GM18909 (cell line): ENCODE data around the gene SH3PXD2A.

Experiments
- ATAC-seq: cut with Tn5 transposase; IDR thresholded peaks from one replicate; pipeline ENCODE4 v1.9.1; 2021; ENCODE audit warnings: mild to moderate bottlenecking; ENCODE audit not compliant: unreplicated experiment, poor library complexity

SH3PXD2A gene

DNA sequence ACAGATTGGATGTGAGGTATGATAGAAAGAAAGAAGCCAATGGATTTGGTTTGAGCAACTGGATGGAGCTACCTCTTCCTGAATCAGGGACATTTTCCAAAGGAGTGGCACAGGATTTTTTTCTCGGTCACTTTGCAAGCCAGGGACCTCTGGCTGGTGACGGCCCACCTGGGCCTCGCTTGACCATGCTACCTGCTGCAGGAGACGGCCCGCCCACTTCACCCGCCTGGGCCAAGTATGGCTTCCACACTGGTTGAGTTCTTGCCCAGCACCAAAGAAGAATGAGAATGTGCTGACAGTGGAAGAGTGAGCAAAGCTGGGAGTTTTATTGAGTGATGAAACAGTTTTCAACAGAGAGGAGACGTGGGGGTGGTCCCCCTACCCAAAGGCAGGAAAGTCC is 24.5 kb upstream of the SH3PXD2A start:
- ATAC-seq: no peak

DNA sequence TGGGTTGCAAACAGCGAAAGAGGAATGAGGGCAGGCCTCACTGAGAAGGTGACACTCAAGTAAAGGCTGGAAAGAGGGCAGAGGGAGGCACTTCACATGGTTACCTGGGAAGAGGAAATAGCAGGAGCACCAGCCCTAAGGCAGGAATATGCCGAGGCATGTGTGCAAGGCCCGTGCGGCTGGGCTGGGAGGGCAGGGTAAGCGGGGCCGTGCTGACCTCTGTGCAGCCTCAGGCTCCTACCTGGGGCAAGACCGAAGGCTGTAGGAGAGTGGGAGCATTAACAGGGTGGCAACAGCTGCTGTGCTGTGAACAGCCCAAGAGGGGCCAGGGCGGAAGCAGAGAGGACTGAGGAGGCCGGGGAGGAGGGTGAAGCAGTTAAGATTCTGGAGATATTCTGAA is 24.0 kb upstream of the SH3PXD2A start:
- no peak for ATAC-seq

GRCh38 chr10:103877861-103878260 is 22.5 kb upstream of the SH3PXD2A start:
- ATAC-seq: no peak

- ATAC-seq: no peak
These were observed 20.8 kb upstream of the SH3PXD2A start for GRCh38 chr10:103876155-103876554.

GRCh38 chr10:103874730-103875129 is 19.4 kb upstream of the SH3PXD2A start:
- no peak for ATAC-seq

DNA sequence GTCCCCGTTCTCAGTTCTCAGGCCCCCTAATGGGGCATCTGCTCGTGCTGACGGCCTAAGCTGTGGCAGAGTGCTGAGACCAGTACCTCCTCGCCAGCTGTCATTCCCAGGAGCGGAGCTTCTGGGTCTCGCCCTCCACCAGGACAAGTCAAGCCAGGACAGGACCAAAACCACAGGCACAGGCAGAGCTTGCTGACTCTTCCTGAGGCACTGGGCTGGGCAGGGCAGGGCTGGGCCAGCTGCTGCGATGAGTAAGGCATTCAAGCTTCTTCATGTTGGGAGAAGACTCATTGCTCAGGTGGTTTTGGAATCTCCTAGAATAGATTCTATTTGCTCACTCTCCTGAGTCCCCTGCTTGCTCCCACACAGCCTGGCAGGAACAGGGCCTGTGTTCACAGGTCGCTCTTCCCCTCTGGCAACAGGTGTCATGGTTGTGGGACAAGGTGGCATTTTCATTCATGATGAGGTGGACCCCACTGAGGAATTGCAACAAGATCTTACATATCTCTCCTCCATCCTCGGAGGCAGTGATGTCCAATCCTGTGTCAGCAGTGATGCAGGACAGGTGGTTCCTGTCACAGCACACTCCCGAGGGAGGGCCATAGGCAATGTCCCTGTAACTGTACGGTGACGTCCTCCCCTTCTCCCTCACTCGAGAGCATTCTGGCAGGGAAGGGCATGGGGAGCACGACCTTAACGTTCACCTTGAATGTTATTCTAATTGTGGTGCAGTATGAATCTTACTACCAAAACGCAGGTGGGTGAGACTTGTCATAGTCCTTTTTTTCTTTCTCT is 17.0 kb upstream of the SH3PXD2A start:
- ATAC-seq: no peak

- ATAC-seq: no peak
These were observed 15.6 kb upstream of the SH3PXD2A start for GRCh38 chr10:103871006-103871405.

DNA sequence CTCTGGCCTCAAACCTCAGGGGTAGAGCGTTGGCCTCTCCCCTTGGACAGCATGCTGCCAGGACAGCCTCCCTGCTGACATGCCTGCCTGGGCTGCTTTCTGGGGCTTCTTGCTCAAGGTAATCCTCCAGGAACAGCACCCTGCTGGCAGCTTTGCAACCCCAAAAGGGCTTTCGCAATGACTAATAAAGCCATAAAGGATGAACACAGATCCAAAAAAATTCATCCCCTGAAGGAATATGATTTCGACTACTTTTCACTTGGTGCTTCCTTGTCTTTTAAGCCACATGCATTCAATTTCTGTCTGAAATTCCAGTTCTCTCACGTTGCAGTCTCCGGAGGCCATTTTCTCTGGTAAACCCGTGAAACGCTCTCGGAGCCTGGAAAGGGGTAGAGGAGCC is 15.1 kb upstream of the SH3PXD2A start:
- ATAC-seq: no peak

DNA sequence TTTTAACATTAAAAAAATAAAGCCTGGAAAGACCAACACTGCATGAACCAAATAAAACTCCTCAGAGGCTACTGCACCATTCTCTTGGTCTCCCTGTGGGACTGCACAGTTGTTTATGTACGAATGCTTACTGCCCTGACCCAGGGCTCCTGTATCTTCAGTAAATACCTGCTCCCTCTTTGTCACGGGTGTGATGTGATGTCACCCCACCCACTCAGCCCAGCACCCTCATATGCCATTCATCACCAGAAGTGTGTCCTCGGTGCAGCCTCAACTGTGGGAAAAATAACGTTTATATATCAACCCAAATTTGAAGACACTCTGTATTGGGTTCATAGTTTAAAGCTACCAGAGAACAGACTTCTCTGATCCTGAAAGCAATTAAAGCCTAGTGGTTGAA is 14.0 kb upstream of the SH3PXD2A start:
- ATAC-seq: no peak

GRCh38 chr10:103868200-103868599 is 12.8 kb upstream of the SH3PXD2A start:
- no peak for ATAC-seq

DNA sequence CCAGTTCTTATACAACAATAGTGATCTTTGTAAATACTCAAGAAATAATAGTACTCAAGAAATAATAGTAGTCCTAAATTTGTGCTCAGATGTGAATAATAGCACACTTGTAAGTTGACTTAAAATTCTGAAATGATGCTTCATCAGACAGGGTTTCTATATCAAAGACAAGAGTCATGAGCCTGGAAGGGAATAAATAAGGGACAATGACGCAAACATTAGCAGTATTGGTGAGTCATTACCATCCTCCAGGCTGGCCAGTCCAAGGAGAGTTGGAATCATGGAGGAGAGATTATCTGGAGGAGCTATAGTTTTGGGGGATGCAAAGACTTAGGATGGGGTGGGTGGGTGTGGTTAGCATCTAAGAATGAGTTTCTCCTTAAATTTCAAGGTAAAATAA is 6.1 kb upstream of the SH3PXD2A start:
- no peak for ATAC-seq

GRCh38 chr10:103859161-103860086 is 4.0 kb upstream of the SH3PXD2A start:
- peak; percentile 56 for ATAC-seq

DNA sequence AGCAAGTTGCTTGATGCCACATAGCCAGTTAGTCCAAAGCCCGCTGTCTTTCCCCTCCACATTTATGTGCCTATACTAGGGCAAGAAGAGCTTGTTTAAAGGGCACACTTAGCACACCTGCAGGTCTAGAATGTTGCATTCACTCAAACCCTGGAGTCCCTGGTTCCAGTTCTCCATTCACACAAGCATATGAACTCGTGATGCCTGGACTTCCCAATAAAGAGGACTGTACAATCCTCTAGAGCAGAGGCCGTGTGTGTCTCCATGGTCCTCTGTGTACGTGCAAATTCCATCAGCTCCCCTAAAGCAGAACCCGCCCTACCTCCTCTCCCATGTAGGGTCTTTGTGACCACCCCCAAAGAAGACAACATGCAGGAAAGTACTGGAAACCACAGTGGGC is 3.0 kb upstream of the SH3PXD2A start:
- no peak for ATAC-seq

- no peak for ATAC-seq
These were observed 1.4 kb upstream of the SH3PXD2A start for GRCh38 chr10:103856797-103857170.

DNA sequence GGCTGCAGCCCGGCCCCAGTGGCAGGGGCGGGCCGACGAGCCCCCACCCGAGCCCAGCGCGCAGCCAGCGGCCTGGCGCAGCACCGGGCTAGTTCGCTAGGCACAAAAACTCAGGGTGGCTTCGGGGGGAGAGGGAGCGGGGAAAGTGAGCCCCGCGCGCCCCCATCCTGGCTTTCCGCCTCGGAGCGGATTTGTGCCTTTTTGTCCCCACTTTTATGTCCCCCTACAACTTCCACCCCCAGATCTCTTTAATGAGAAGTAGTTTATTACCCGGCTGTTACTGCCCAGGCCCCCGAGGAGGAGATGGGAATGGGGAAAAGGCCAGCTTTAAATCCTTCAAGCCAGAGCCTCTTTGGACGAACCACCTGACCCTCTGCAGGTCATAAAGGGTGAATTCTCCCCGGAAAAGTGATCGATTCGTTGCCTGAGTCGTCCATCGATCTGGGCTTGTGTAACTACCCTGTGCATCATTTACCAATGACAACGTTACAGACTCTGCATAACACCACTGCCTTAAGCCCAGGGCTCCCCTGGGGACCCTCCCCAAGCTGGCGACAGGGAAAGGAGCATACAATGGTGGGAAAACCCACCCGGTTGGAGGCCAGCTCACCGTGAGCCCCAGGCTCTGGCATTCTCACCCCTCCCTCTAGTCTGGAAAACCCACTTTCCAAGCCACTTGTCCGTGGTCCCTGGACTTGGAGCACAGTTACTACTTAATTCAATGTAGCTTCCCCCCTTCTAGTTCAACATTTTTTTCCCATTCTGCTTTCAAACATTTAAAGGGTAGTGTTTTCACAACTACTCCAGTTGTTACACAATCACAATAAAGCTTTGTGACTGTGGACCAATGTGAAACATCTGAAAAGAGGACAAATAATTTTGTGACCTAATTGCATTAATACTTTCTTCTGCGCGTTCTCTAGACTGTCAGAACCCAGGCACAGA is 748 bp upstream of the SH3PXD2A start:
- no peak for ATAC-seq

GRCh38 chr10:103854686-103855391 is 537 bp downstream of the SH3PXD2A start:
- no peak for ATAC-seq

DNA sequence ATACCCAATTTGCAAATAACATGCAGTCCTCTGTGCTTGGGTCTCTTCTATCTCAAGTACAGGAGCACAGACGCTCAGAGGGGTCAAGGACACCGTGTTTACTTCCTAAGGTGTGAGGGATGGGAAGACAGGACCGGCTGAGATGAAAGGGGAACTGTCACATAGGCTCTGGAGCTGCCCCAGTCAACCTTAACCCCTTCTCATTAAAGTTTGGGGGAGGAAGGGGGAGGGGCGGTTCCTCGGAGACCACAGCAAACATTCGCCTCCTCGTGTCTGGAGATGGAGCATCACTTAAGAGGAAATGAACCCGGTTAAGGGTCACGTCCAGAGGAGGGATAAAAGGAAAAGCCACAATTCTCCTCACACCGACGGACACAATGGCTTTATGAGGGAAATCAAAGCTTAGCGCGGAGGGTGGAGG is 1.1 kb downstream of the SH3PXD2A start:
- ATAC-seq: no peak

DNA sequence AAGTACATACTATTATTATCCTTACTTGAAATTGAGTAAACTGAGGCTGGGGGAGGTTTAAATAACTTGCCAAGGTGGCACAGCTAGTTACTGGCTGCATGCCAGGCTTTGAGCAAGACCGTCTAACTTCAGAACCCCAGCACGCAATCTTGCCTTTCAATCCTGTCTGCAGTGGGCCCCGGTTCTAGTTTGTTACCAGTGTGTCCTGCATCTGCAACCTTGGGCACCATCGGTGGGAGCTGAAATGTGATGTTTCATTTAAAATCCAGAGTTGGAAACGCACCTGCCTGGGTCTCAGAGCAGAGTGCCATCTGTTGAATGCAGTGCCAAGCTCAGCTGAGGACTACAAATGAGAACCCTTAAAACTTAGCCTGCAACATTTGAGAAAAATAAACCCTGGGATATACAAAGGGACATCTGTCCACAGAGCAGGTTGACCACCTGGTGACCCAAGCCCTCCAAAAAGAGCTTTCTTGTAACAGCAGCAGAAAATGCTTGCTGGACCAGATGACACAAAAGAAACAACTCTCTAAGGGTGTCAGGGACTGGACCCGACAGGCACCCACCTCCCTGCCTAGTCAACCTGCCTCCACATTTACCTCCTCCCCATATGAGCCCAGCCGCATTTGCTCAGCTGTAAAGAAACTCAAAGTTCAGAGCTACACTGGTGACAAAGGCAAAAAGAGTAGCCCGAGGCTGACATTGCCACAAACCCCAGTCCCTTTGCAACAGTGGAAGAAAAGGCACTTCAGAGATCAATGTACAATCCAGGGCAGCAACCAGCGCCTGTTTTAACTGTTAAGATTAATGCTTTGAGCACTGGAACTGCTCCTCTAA is 1.7 kb downstream of the SH3PXD2A start:
- ATAC-seq: no peak

DNA sequence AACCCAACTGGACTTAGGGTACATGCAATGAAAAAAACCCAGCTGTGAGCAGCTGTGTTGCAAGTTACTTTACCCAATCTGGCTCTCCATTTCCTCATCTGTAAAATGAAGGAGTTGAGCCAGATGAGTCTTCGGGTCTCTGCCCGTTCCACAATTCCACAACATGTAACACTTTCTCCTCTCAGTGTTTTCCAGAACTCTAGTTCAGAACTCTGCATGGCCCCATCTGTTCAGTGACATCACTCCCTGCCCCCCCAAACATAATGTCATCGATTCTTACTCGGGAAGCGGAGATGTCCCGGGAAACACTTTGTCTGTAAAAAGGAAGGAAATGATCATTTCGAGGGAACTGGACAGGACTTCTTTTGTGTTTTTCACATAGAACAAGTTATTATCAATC is 2.5 kb downstream of the SH3PXD2A start:
- no peak for ATAC-seq
